Right lobe of liver (tissue), 4 donors: ENCODE results near the gene OPCML.

Experiments
- CTCF ChIP-seq, 4 donors: fragments of 200-600 bp in 3 of 4; fragments of 450-650 bp in 1 of 4; IDR thresholded peaks; one replicate each; pipeline versions ENCODE4 v1.5.1 to v1.8.0; 2016 to 2022; ENCODE audit warnings: antibody characterized with exemption in 4 of 4, mild to moderate bottlenecking in 2 of 4
- POLR2A ChIP-seq: fragments of 450-650 bp; IDR thresholded peaks from one replicate; pipeline ENCODE4 v1.6.1; 2017; ENCODE audit warnings: antibody characterized with exemption, mild to moderate bottlenecking
- donor health status: DM: no; HTN: no; CAD: no.
- donor health status: DM: no; HTN: no; CAD: no.
- donor health status: DM: no; HTN: yes; CAD: no.

GRCh38 chr11:133311230-133311629, 221.1 kb downstream of the OPCML start:
- TF ChIP-seq CTCF (IDR thresholded peaks at IDR 0.05), result no peak
- no peak for TF ChIP-seq POLR2A
